Gastroesophageal sphincter (tissue), 3 donors: ENCODE measurements around the gene GLTP.

ENCODE experiments used
- EP300 ChIP-seq: sonication (generic); formaldehyde crosslinking; IDR thresholded peaks from one replicate; pipeline ENCODE4 v1.6.1; 2017; ENCODE audit warnings: antibody characterized with exemption, mild to moderate bottlenecking
- POLR2A ChIP-seq, 2 donors: fragments of 450-650 bp; IDR thresholded peaks; one replicate each; pipeline ENCODE4 v1.6.1; 2017; ENCODE audit warnings: antibody characterized with exemption in 2 of 2, mild to moderate bottlenecking in 2 of 2, moderate library complexity in 1 of 2
- POLR2AphosphoS5 ChIP-seq: sonication (generic); formaldehyde crosslinking; IDR thresholded peaks from one replicate; pipeline ENCODE4 v1.6.1; 2017; ENCODE audit warnings: antibody characterized with exemption
- TF ChIP-seq, protein P1 (sequence below), 4 experiments: fragments of 200-600 bp in 2 of 4; fragments of 450-650 bp in 2 of 4; sonication (generic) in 1 of 4; IDR thresholded peaks; one replicate each; pipeline ENCODE4 v1.5.1; 2017 to 2019; ENCODE audit warnings: antibody characterized with exemption in 4 of 4, mild to moderate bottlenecking in 2 of 4, moderate library complexity in 2 of 4

DNA sequence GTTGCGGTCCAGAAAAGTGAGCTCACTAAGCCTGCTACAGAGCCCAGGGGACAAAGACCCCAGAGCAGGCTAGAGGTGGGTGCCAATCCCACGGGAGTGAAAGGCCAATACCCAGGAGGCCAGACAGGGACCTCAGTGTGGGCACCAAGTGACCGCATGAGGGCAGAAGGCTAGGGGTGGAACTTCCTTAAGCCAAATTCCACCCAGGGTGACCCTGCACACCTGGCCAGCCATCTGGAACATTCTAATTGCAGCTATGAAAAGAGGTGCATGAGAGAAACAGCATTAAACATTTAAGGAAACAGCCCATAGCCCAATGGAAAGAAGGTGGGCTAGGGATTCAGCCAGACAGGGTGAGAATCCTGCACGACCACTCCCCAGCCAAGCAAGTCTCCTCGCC, 19.4 kb downstream of the GLTP start:
- TF ChIP-seq, protein P1, sequence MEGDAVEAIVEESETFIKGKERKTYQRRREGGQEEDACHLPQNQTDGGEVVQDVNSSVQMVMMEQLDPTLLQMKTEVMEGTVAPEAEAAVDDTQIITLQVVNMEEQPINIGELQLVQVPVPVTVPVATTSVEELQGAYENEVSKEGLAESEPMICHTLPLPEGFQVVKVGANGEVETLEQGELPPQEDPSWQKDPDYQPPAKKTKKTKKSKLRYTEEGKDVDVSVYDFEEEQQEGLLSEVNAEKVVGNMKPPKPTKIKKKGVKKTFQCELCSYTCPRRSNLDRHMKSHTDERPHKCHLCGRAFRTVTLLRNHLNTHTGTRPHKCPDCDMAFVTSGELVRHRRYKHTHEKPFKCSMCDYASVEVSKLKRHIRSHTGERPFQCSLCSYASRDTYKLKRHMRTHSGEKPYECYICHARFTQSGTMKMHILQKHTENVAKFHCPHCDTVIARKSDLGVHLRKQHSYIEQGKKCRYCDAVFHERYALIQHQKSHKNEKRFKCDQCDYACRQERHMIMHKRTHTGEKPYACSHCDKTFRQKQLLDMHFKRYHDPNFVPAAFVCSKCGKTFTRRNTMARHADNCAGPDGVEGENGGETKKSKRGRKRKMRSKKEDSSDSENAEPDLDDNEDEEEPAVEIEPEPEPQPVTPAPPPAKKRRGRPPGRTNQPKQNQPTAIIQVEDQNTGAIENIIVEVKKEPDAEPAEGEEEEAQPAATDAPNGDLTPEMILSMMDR (IDR thresholded peaks at IDR 0.05): no peak
- TF ChIP-seq POLR2A (IDR thresholded peaks at IDR 0.05): no peak
- no peak for TF ChIP-seq POLR2AphosphoS5
- TF ChIP-seq EP300: no peak
